GM12892 (cell line): ENCODE data around the gene MPPED1.

Experiments
- POLR2A ChIP-seq: IDR thresholded peaks from 2 replicates; pipeline ENCODE4 v1.6.1; 2011; ENCODE audit warnings: low read depth, low read length, control low read depth
- POLR2AphosphoS5 ChIP-seq: IDR thresholded peaks from 2 replicates; pipeline ENCODE4 v1.6.1; 2011; ENCODE audit warnings: low read depth, low read length, control low read depth
- TAF1 ChIP-seq: IDR thresholded peaks from 2 replicates; pipeline ENCODE4 v1.6.1; 2011; ENCODE audit warnings: low read depth, mild to moderate bottlenecking, control low read depth, low read length, borderline replicate concordance

- TF ChIP-seq POLR2AphosphoS5, result no peak
- no peak for TF ChIP-seq TAF1
- TF ChIP-seq POLR2A, result no peak
Measured at GRCh38 chr22:43428521-43428920, 16.7 kb downstream of the MPPED1 start.
